HG03558 (cell line): ENCODE data around the gene RIC1.

Source experiments
- ATAC-seq: cut with Tn5 transposase; IDR thresholded peaks from one replicate; pipeline ENCODE4 v1.9.1; 2021; ENCODE audit warnings: moderate number of reproducible peaks; ENCODE audit not compliant: unreplicated experiment; ENCODE audit errors: extremely low read depth

The RIC1 gene

DNA sequence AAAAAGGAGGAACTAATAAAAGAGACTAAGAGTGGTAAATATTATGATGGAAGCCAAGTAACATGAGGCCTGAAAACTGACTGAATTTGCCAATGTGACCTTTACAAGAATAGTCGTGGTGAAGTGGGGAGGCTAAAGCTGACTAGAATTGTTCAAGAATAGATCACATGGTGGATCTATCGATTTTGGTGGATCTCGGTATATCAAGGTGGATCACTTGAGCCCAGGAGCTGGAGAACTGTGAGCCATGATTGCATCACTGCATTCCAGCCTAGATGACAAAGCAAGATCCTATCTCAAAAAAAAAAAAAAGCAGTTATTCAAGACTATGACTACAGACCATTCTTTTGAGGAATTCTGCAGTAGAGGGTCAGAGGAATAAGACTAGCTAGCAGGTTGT, 189.0 kb downstream of the RIC1 start:
- ATAC-seq, result no peak

DNA sequence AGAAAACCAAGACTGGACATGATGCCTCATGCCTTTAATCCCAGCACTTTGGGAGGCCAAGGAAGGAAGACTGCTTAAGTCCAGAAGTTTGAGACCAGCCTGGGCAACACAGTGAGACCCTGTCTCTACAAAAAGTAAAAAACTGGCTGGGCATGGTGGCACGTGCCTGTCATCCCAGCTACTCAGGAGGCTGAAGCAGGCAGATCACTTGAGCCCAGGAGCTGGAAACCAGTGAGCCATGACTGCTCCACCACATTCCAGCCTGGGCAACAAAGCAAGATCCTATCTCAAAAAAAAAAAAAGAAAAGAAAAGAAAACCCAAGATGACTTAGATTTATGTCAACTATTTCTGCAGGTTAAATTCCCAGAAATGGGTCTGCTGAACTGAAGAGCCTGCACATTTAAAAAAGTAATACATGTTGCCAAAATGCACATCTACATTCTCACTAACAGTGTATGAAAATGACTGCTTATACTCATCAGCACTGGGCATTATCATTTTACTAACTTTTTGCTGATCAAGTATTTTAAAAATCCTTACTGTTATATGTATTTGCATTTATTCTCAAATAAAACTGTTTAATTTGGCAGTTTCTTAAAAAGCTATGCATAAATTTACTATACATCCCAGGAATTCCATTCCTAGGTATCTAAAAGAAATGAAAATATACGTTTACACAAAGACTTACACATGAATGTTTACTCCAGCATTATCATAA, 189.7 kb downstream of the RIC1 start:
- no peak for ATAC-seq

DNA sequence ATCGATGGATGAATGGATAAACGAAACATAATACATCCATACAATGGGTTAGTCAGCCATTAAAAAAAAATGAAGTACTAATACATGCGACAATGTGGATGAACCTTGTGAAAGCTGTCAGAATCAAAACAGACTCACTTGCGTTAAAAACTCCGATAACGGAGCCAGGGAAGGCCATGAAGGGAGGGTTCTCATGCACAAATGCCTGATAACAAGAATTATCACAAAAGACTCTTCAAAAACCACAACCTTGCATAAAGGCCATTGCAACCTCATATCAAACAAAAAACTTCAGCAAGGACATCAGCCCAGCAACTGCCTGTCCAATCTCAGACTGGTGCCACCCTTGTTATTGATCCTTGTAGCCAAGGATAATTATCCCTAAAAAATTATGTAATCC, 190.3 kb downstream of the RIC1 start:
- no peak for ATAC-seq

DNA sequence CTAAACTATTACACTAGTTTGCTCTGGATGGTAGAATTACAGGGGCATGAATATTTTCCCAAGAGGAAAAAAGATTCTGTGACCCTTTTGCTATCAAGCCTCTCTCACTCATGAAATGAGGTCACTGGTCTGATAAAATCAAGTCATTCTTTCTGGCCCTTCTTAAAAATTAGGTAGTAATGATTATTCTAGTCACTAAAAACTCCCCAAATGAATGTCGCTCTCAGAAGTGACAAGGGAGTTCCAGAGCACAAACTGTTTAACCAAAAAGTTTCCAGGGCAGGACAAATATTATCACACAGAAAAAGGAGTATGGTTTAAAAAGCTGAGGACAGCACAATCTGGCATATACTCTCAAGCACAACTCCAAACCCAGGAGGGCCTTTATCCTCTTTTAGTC, 191.5 kb downstream of the RIC1 start:
- ATAC-seq, result no peak

DNA sequence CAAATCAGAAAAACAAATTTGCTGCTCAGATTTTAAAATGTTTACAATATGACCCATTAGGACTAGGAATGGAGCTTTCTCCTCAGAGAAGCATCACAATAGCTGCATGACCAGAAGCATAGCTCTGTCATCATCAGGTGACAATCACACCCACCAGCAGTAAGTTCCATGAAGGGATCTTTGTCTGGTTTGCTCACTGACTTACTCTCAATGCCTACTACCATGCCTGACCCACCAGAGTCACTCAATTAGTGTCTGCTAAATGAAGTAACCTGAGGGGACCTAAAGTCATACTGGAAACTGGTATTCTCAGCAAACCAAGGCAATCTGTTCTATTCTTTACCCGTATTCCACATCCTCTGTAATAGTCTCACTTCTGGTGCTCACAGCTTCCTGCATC, 196.3 kb downstream of the RIC1 start:
- ATAC-seq, result no peak
